HS-5 (cell line): ENCODE measurements around the gene PIM2.

Experiments used
- DNase-seq: peaks from one replicate; pipeline ENCODE4 v3.0.0-alpha.2; 2012; ENCODE audit warnings: low read depth

PIM2 gene

DNA sequence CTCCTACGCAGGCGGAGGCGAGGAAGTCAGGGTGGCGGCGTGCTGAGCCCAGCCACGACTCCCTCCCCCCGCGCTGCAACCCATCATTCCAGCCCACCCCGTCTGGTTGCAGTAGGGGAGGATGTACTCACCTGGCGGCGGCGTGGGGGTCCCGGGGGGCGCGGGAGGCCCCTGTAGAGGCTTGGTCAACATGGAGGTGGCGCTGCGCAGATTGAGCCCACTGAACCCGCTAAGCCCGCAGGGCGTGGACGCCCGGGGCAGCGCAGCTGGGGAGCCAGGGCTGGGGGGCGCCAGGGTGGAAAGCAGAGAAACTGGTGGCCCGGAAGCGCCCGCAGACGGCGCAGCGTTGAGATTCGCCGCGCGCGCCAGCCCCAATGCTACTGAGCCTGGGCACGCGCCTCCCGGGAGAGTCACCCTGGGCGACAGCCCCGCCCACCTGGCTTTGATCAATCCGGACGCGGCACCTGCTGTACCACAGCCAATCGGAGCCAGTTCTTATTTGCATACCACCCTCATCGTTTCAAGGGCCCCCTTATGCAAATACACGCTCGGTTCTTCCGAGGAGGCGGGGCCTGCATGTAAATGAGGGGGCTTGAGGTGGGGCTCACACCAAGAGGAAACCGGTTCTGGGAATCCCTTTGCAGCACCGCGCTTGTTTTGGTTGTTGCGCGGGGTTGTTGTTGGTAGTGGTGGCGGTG lies at the start of gene PIM2:
Gene PIM2, minus strand, starts transcription at position 382 of the 698 bp plus-strand sequence. Its CDS starts 190 bp downstream, at position 192.
- peak; percentile 49 for DNase-seq

GRCh38 chrX:48968377-48968776 lies 49.6 kb upstream of the PIM2 start:
- DNase-seq, result no peak

DNA sequence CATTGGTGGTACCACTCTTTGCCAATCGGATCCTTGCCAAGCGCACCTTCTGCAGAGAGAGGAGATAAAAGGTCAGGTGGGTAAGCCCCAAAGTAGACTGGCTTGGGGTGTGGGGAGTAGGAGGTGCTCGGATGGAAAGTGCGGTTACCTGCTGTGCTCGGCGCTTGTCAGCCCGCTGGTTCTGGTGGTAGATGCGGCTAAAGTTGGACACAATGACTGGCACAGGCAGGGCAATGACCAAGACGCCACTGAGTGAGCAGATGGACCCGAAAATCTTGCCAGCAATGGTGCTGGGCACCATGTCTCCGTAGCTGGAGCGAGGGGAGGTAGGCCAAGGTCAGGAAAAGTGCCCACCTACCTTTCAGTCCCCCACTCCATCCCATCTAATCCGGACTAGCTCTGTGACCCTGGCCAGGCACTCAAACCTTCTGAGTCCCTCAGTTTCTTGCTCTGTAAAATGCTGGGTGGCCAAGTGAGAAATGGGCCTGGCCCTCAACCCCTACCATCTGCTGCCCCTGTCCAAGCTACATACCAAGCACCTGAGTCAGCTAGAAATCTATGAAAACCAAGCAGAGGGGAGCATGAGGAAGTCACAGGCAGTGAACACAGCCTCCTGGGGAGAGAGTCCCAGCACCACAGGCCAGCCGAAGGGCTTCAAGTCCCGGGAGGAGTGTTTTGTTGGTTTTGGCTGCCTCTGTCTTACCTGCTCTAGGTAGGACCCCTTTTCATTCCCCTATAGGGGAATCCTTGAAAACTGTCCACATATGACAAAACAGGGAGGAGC lies 48.2 kb upstream of the PIM2 start:
- peak; percentile 6 for DNase-seq

DNA sequence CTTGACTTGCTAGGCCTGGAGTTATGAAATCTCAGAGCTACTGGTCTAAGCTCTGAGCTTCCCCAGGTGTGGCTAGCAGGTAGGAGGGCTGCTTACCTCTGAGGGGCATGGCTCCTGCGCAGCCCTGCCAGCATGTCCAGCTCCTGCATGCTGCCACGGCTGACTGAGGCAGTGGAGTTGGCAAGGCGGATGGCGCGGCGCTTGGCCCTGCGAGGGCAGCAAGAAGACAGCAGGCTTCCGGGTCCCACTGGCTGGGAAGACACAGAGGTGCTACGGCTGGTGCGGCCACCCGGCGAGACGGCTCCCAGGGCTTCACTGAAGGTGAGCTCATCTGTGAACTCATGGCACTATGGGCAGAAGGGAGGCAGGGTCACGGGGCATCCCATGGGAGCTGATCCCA lies 47.1 kb upstream of the PIM2 start:
- no peak for DNase-seq

DNA sequence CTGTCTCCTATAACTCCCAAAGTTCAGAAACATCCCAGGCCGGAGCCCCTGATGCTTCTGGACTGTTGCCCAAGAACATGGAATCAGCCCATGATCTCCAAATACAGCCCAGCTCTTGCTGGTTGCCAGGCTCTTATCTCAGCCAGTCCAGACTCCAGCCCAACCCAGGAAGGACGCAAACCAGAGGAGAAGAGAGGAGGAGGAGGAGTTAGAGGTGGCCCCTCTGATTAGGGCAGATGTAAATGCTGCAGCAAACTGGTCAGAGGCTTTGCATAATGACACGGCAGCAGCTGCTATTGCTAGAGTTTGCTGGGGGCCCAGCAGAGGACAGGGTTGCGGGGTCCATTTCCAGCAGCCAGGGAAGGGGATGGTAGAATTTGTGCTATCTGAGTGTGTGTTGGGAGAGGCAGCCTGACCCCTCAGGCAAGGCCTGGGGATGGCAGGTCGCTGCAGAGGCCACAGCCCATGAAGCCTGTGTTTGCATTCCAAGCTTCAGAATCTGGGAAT lies 42.8 kb upstream of the PIM2 start:
- DNase-seq, result no peak

DNA sequence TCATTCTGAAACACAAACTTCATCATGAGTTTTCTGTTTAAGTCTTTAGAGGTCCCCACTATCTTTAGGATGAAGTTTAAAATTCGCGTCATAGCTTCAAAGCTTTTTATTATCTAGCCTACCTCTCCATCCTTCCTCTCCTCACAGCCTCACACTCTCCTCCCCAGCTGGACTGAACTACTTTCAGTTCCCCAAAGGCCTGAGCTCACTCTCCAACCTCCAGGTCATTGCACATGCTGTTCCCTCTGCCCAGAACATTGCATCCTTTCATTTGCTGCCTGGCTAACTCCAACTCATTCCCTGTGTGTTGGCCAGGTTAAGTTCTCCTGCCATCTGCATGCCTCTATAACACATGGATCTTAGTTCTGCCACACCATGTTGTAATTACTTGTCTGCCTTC lies 41.5 kb upstream of the PIM2 start:
- DNase-seq, result no peak

GRCh38 chrX:48958635-48959094 lies 39.8 kb upstream of the PIM2 start:
- peak; percentile 5 for DNase-seq

GRCh38 chrX:48957827-48958634 lies 39.2 kb upstream of the PIM2 start:
- peak; percentile 87 for DNase-seq

DNA sequence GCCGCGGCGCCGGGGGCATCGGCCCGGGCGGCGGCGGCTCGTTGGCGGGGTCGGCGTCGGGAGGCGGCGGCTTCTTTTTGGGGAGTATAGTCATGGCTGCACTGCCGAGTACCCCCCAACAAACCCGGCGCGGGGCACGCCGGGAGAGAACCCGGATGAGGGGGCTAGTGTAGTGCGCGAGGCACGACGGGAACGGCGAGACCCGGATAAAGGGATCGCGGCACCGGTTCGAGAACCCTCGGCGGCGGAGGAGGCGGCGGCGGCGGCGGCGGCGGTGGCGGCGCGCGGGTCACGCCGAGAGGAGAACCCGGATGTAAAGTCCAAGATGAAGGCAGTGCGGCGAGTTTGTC lies 38.6 kb upstream of the PIM2 start, which contains the start of gene OTUD5:
Gene OTUD5, minus strand, starts transcription at position 131 of the 350 bp plus-strand sequence. Its CDS starts 37 bp downstream, at position 94.
- DNase-seq, result no peak

DNA sequence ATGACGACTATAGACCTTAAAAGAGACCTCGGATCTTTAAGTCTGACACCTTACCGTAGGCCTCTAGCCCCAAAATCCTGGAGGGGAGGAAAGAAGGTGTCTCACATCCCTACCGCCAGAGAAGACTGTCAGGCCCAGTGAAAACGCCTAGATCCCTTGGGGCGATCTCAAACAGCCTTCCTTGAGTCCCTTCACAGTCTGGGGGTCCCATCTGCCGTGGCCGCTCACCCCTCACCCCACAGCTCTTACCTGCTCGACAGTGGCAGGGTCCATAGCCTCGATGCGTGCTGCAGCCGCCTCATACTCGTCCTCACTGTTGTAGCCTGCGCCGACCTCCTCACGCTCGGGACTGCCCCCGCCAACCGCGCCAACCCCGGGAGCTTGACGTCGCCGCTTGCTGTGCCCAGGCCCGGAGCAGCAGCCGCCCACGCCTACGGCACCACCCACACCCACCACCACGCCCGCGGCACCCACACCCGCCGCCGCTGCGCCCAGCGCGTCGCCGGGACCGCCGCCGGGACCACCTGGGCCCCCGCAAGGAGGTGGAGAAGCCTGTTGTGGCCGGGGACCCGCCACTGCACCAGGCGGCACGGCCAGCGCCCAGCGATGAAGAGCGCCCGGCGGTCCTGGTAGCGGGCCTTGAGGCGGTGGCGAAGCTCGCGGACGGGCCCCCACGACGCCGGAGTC lies 38.0 kb upstream of the PIM2 start:
- no peak for DNase-seq

- DNase-seq, result no peak
Measured at GRCh38 chrX:48948589-48948988, 29.8 kb upstream of the PIM2 start.

DNA sequence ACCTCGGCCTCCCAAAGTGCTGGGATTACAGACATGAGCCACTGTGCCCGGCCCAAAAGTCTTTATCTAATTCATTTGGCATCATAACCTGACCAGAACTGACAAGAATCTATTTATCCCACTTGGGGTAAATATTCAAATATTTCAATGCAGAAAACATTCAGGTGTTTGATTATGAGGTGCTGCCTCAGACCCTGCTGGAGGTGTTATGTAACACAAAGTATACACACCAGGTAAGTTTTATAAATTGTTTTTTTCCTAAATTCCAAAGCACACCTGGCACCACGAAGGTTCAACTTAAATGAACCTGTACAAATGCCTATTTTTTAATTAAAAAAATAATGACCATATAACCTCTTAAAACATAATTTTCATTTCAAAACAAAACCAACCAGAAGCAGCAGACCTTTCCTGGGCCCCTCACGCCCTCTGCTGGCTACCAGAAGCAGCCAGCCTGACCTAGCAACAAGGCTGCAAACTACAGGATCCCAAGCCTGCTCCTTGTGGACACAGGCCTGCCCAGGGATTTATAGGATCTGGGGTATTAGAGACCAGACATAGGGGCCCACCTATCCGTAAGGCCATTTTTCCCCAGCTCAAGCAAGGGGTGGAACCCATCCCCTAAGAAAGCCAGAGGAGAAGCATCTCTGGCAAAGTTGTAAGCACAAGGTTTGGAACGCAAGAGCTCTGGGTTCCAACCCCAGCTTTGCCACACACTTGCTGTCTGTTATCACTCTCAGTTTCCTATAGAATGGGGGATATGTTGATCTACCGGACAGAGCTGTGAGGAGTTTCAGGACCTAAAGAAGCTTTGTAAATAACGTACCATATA lies 26.9 kb upstream of the PIM2 start:
- DNase-seq, result no peak

DNA sequence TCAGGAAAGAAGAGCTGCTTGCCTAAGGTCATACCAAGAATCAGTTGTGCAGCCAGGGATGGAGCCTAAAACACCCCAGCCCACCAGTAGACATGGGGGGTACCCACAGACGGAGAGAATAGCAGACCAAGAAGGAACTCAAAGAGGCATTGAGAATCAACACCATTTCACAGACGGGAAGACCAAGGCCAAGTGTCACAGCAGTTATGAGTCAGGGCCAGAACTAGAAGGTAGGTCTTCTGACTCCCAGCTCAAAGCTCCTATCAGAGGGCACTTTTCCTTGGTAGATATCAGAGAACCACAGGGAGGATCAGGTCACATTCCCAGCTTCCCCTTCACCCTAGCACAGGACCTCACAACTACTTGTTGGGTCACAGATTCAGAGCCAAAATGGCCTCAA lies 24.1 kb upstream of the PIM2 start:
- no peak for DNase-seq

DNA sequence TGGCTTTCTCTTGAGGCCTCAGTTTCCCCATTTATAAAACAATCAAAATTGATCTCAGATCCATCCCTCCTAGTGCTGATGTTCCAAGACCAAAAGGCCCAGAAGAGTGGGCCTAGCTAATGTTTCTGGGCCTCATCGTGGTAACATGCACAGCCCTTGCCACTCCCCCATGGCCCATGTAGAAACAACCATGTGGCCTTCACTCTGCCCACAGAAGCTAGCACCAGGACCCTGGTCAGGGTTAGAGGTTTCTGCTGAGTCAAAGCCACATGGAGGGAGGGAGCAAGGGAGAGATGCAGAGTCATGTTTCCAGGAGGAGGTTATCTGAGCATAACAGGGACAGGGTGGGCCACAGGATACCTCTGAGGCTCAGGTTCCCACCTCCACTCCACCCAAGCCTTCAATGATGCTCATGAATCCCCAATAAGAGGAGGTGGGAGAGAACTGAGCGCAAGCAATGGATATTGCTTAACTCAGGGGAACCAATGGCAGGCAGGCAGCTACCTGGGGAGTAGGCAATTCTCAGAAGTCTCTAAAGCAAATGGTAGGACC lies 21.7 kb upstream of the PIM2 start:
- no peak for DNase-seq

DNA sequence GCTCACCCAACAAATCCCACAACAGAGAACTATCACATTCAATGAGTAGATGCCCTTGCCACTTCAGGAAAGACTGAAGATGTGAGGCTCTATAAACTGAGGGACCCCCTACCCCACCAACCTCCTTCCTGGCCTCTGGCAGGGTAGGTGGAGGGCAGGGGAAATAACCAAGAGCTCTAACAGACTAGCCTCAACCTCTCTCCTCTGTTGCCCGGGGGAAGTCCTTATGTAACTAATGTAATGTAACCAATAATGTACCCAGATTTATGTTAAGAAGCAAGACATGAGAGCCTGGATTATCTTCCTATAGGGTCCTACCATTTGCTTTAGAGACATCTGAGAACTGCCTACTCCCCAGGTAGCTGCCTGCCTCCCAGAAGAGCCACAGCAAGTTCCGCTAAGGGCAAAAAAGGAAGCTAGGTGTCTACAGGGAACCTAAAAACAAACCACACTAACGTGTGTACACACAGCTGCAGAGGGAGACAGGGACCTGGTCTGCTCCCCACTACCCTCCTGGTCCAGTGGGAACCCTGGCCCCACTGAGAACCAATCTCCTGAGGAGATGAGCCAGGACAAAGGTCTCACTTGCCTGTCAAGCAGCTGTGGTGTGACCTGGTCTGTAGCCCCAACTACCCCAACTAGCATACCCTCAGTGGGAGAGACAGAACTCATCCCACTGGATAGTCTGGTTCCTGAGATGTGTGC lies 20.9 kb upstream of the PIM2 start:
- DNase-seq, result no peak

- DNase-seq, result no peak
Measured at GRCh38 chrX:48938721-48939425, 20.0 kb upstream of the PIM2 start.

DNA sequence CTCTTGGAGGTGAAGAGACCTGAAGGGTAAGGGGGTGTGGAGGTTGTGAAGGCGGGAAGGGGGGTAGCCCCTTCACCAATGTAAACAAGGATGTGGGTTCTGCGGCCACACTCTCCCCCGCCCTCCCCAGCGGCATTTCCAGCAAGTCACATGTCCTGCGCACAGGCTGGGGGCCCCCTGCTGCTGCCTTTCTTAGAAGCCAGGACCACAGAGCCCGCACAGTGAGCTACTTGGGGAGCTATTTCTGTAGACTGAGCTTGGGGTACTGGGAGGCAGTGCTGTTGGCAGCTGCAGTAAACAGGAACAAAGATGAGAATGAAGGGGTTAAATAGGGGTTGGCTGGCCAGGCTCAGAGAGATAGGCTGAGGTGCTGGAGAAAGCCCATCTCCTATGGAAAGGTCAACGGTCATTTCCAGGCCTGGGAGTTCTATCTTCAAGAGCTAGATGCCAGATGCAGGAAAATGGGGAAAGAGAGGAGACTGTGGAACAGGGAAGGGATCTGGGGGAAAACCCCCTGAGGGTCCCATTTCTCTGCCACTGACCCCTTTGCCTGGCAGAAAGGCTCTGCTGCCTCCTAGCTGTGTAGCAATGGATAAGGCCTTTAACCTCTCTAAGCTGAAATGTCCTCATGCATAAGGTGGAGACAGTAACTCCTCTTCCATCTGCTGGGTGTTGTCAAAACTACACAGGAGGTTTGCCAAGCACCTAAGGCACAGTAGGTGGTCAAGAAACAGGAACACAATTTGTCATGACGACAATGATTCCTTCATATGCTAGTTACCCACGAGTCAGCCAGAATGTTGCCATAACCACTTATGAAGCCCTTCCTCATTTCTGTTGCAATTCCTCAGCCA lies 18.5 kb upstream of the PIM2 start:
- no peak for DNase-seq

GRCh38 chrX:48936429-48937053 lies 17.7 kb upstream of the PIM2 start:
- no peak for DNase-seq
